Daoy (cell line): ENCODE measurements around the gene RNF38. TPM values are rescaled to one million over a fixed set of nuclear protein-coding genes. Genes with fewer than 3 reads are reported as not detected.
"Not testable (repeated sequence)": the region's sequence is repeated elsewhere in the genome, so short reads cannot be mapped to it uniquely, and the experiment has no call there.

Experiments used
- DNase-seq: peaks from one replicate; pipeline ENCODE4 v3.0.0-alpha.2; 2015; ENCODE audit warnings: low read depth
- total RNA-seq: library from RNA; depleted of rRNA; stranded (reverse); fragments of >200 nt; shearing (Covaris generic); gene quantifications from 2 replicates; pipeline ENCODE4 v1.2.3, GENCODE V29; 2014; rRNA removed

Gene RNF38
- total RNA-seq, 1 experiment from 2014 or later: 15.4 TPM

- not testable (repeated sequence) for DNase-seq
These were observed 105.1 kb downstream of the RNF38 start for GRCh38 chr9:36294996-36295395.

- no peak for DNase-seq
These were observed 106.2 kb downstream of the RNF38 start for GRCh38 chr9:36293918-36294317.

- no peak for DNase-seq
These were observed 106.9 kb downstream of the RNF38 start for GRCh38 chr9:36293171-36293570.

GRCh38 chr9:36292641-36293040 lies 107.4 kb downstream of the RNF38 start:
- no peak for DNase-seq

GRCh38 chr9:36290996-36291395 lies 109.1 kb downstream of the RNF38 start:
- DNase-seq: no peak

GRCh38 chr9:36289836-36290435 lies 110.1 kb downstream of the RNF38 start:
- DNase-seq: no peak

GRCh38 chr9:36288070-36288469 lies 112.0 kb downstream of the RNF38 start:
- no peak for DNase-seq

Other genes with a start within 250 kb of the RNF38 start
- gene CCIN, start 230.9 kb downstream of the RNF38 start, total RNA-seq: 0.74 TPM in 1 of 2 replicates, not detected in the other
- 536 and 596 TPM in 2 replicates for gene CLTA, start 209.3 kb downstream of the RNF38 start, total RNA-seq
- 15.0 and 20.3 TPM in 2 replicates for gene GNE, start 141.8 kb downstream of the RNF38 start, total RNA-seq
- gene MELK, start 172.6 kb upstream of the RNF38 start, total RNA-seq: 102 and 126 TPM in 2 replicates